Measurements from ENCODE around the gene MUS81.

GRCh38 chr11:65885808-65886536 is 25.7 kb downstream of the MUS81 start:
- TF ChIP-seq, protein P1, sequence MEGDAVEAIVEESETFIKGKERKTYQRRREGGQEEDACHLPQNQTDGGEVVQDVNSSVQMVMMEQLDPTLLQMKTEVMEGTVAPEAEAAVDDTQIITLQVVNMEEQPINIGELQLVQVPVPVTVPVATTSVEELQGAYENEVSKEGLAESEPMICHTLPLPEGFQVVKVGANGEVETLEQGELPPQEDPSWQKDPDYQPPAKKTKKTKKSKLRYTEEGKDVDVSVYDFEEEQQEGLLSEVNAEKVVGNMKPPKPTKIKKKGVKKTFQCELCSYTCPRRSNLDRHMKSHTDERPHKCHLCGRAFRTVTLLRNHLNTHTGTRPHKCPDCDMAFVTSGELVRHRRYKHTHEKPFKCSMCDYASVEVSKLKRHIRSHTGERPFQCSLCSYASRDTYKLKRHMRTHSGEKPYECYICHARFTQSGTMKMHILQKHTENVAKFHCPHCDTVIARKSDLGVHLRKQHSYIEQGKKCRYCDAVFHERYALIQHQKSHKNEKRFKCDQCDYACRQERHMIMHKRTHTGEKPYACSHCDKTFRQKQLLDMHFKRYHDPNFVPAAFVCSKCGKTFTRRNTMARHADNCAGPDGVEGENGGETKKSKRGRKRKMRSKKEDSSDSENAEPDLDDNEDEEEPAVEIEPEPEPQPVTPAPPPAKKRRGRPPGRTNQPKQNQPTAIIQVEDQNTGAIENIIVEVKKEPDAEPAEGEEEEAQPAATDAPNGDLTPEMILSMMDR (IDR thresholded peaks at IDR 0.05; ENCODE audit: extremely low read depth in 1 of 2, insufficient read depth in 1 of 2, low read depth in 1 of 2, low read length in 2 of 2), result no peak
- no peak for TF ChIP-seq POLR2A (IDR thresholded peaks at IDR 0.05; ENCODE audit: low read depth, low read length)

Measured in endothelial cell of umbilical vein (primary cell).